SK-N-SH treated with all-trans-retinoic acid at 6 μM for 48 hours (cell line): ENCODE results near the gene PTPRT.

Source experiments
- ATAC-seq: fragments of 200-7000 bp; cut with Tn5 transposase; 3 replicates; pipeline ENCODE4 v1.9.1; 2020; ENCODE audit warnings: mild to moderate bottlenecking, moderate library complexity
- ARNTL ChIP-seq: fragments of 450-650 bp; formaldehyde crosslinking; IDR thresholded peaks from 2 replicates; pipeline ENCODE4 v1.5.0; 2020; ENCODE audit warnings: low read depth, mild to moderate bottlenecking, moderate library complexity, borderline replicate concordance
- BACH2 ChIP-seq: fragments of 250-450 bp; sonication (Bioruptor Pico); IDR thresholded peaks from 2 replicates; pipeline ENCODE4 v1.9.0; 2021; ENCODE audit warnings: mild to moderate bottlenecking, borderline replicate concordance
- CREB5 ChIP-seq: fragments of 250-450 bp; sonication (Bioruptor Pico); IDR thresholded peaks from 2 replicates; pipeline ENCODE4 v1.5.1; 2020; ENCODE audit warnings: low read depth, mild to moderate bottlenecking, moderate library complexity
- CSDC2 ChIP-seq: fragments of 250-450 bp; sonication (Bioruptor Pico); IDR thresholded peaks from 2 replicates; pipeline ENCODE4 v1.5.0; 2020; ENCODE audit warnings: mild to moderate bottlenecking, moderate library complexity
- GLIS3 ChIP-seq: fragments of 250-450 bp; sonication (Bioruptor Pico); IDR thresholded peaks from 2 replicates; pipeline ENCODE4 v1.5.0; 2020; ENCODE audit warnings: mild to moderate bottlenecking, moderate library complexity
- OSR1 ChIP-seq: fragments of 250-450 bp; sonication (Bioruptor Pico); IDR thresholded peaks from 2 replicates; pipeline ENCODE4 v1.8.0; 2022; ENCODE audit warnings: moderate library complexity, mild to moderate bottlenecking, inconsistent platforms
- POU6F1 ChIP-seq: fragments of 250-450 bp; sonication (Bioruptor Pico); IDR thresholded peaks from 2 replicates; pipeline ENCODE4 v1.8.0; 2021; ENCODE audit warnings: low read depth, mild to moderate bottlenecking, moderate library complexity, borderline replicate concordance
- PPARA ChIP-seq: fragments of 250-450 bp; sonication (Bioruptor Pico); IDR thresholded peaks from 2 replicates; pipeline ENCODE4 v1.5.0; 2020; ENCODE audit warnings: mild to moderate bottlenecking, borderline replicate concordance
- RARB ChIP-seq: fragments of 250-450 bp; sonication (Bioruptor Pico); IDR thresholded peaks from 2 replicates; pipeline ENCODE4 v1.8.0; 2021; ENCODE audit warnings: mild to moderate bottlenecking, moderate library complexity
- SNAI2 ChIP-seq: fragments of 250-450 bp; sonication (Bioruptor Pico); IDR thresholded peaks from 2 replicates; pipeline ENCODE4 v1.5.0; 2020; ENCODE audit warnings: mild to moderate bottlenecking, moderate library complexity
- TCF4 ChIP-seq: fragments of 250-450 bp; sonication (Bioruptor Pico); IDR thresholded peaks from 2 replicates; pipeline ENCODE4 v1.8.0; 2021; ENCODE audit warnings: mild to moderate bottlenecking, moderate library complexity, borderline replicate concordance
- TOX ChIP-seq: fragments of 250-450 bp; sonication (Bioruptor Pico); IDR thresholded peaks from 2 replicates; pipeline ENCODE4 v1.8.0; 2021; ENCODE audit warnings: mild to moderate bottlenecking, moderate library complexity, borderline replicate concordance
- TSHZ2 ChIP-seq: fragments of 250-450 bp; sonication (Bioruptor Pico); IDR thresholded peaks from 2 replicates; pipeline ENCODE4 v1.5.0; 2020; ENCODE audit warnings: mild to moderate bottlenecking, moderate library complexity
- ZC3H10 ChIP-seq: fragments of 250-450 bp; sonication (Bioruptor Pico); IDR thresholded peaks from 2 replicates; pipeline ENCODE4 v1.5.1; 2021; ENCODE audit warnings: mild to moderate bottlenecking, moderate library complexity
- ZFP30 ChIP-seq: fragments of 450-650 bp; formaldehyde crosslinking; IDR thresholded peaks from 2 replicates; pipeline ENCODE4 v1.5.0; 2022; ENCODE audit warnings: mild to moderate bottlenecking, moderate library complexity
- ZNF565 ChIP-seq: fragments of 450-650 bp; formaldehyde crosslinking; conservative IDR thresholded peaks from 2 replicates; pipeline ENCODE4 v1.5.0; 2020; ENCODE audit warnings: low read depth, mild to moderate bottlenecking, moderate library complexity
- ZNF70 ChIP-seq: fragments of 450-650 bp; formaldehyde crosslinking; IDR thresholded peaks from 2 replicates; pipeline ENCODE4 v1.5.0; 2020; ENCODE audit warnings: mild to moderate bottlenecking, moderate library complexity
- ZNF8 ChIP-seq: fragments of 450-650 bp; formaldehyde crosslinking; IDR thresholded peaks from 2 replicates; pipeline ENCODE4 v1.5.0; 2020; ENCODE audit warnings: mild to moderate bottlenecking, moderate library complexity
- TF ChIP-seq, protein P1 (sequence below): fragments of 250-450 bp; sonication (Bioruptor Pico); IDR thresholded peaks from 2 replicates; pipeline ENCODE4 v1.5.1; 2021; ENCODE audit warnings: mild to moderate bottlenecking, moderate library complexity

The PTPRT gene

DNA sequence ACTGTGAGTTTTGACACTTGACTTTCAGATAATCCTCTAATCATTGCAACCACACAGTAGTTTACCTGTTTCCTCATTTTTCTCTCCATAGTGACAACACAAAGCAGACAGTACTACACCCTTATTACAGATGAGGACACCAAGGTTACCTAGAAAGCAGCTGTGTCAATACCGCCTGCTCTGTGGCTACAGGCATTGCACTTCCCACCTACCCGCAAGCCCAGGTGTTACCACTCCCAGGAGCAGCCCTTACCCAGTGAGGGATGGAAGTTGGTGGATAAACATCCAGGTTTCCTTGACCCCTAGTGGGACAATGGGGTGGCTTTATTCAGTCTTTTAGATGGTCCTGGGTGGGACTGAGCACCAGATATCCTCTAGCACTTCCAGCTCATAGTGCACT is 503.6 kb downstream of the PTPRT start (continued):
- TF ChIP-seq, protein P1, sequence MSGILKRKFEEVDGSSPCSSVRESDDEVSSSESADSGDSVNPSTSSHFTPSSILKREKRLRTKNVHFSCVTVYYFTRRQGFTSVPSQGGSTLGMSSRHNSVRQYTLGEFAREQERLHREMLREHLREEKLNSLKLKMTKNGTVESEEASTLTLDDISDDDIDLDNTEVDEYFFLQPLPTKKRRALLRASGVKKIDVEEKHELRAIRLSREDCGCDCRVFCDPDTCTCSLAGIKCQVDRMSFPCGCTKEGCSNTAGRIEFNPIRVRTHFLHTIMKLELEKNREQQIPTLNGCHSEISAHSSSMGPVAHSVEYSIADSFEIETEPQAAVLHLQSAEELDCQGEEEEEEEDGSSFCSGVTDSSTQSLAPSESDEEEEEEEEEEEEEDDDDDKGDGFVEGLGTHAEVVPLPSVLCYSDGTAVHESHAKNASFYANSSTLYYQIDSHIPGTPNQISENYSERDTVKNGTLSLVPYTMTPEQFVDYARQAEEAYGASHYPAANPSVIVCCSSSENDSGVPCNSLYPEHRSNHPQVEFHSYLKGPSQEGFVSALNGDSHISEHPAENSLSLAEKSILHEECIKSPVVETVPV (CRISPR knock-in tag): no peak
- TF ChIP-seq SNAI2 (CRISPR knock-in tag) (no peak), PPARA (CRISPR knock-in tag) (no peak), RARB (CRISPR knock-in tag) (no peak), POU6F1 (CRISPR knock-in tag) (no peak)

DNA sequence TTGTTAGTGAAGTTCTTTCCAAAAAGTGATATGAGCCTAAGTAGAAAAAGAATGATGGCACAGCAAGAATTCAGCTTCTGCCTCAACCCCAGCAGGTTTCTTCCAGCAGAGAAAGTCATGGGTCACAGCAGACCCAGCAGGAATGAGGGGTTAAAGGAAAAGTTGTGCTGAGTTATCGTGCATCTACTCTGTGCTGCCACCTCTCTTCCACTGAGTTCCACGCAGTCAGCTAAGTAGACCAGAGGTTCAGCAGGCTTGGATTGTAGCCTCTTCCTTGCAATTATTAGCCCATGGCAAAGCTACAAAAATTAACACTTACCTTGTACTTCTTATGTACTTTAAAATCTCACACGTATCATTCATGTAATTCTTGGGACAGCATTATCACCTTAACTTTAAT is 510.8 kb downstream of the PTPRT start:
- TF ChIP-seq BACH2 (CRISPR knock-in tag) (no peak), GLIS3 (CRISPR knock-in tag) (no peak), ZFP30 (CRISPR knock-in tag) (no peak), OSR1 (CRISPR knock-in tag) (no peak), TCF4 (no peak), ARNTL (CRISPR knock-in tag) (no peak), ZNF565 (CRISPR knock-in tag) (no peak), ZC3H10 (CRISPR knock-in tag) (no peak), RARB (CRISPR knock-in tag) (no peak), TSHZ2 (CRISPR knock-in tag) (no peak), PPARA (CRISPR knock-in tag) (no peak), POU6F1 (CRISPR knock-in tag) (no peak), CSDC2 (CRISPR knock-in tag) (no peak), TOX (CRISPR knock-in tag) (no peak)
- TF ChIP-seq, protein P1 (CRISPR knock-in tag): no peak
- TF ChIP-seq, all 23 proteins: peak for 0
- no peak for ATAC-seq

DNA sequence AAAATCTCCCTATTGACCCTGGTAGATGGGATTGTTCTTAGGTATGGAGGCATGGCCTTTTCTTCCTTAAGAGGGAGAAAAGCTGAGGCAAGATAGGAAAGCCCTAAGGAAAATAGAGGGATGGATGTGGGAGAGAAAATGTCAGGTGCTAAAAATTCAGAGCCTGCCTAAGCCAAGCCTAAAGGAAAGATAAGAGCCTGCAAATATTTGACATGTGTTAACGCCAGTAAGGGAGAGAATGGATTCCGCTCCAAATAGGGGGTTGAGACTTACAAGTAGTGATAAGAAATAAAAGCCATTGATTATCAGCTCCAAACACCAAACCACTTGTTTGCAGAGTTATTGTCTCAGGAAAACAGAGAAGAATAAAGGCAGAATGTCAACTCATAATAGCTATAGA is 533.6 kb downstream of the PTPRT start:
- ATAC-seq: no peak
- TF ChIP-seq PPARA (CRISPR knock-in tag): no peak
- TF ChIP-seq ZNF565 (CRISPR knock-in tag): no peak
- no peak for TF ChIP-seq ZNF8 (CRISPR knock-in tag)
- TF ChIP-seq ZNF70 (CRISPR knock-in tag): no peak
- no peak for TF ChIP-seq CREB5 (CRISPR knock-in tag)
- TF ChIP-seq TCF4: no peak
- TF ChIP-seq BACH2 (CRISPR knock-in tag): no peak
- no peak for TF ChIP-seq SNAI2 (CRISPR knock-in tag)
- no peak for TF ChIP-seq CSDC2 (CRISPR knock-in tag)
- TF ChIP-seq, protein P1 (CRISPR knock-in tag): no peak
- no peak for TF ChIP-seq TSHZ2 (CRISPR knock-in tag)
- TF ChIP-seq RARB (CRISPR knock-in tag): no peak
- TF ChIP-seq GLIS3 (CRISPR knock-in tag): no peak
